HepG2 (cell line): Measurements from ENCODE around the gene POC1A. TPM values are rescaled to one million over a fixed set of nuclear protein-coding genes. Genes with fewer than 3 reads are reported as not detected.

Experiments
- GPN1 ChIP-seq: sonication (generic); formaldehyde crosslinking; IDR thresholded peaks from 2 replicates; pipeline ENCODE4 v1.5.1; 2020; ENCODE audit warnings: missing genetic modification reagents, borderline replicate concordance
- KLF13 ChIP-seq: sonication (generic); formaldehyde crosslinking; IDR thresholded peaks from 2 replicates; pipeline ENCODE4 v1.4.0; 2020; ENCODE audit warnings: mild to moderate bottlenecking, missing genetic modification reagents
- KMT2A ChIP-seq: sonication (generic); formaldehyde crosslinking; IDR thresholded peaks from 2 replicates; pipeline ENCODE4 v1.4.0; 2020; ENCODE audit warnings: missing genetic modification reagents
- PPARG ChIP-seq: conservative IDR thresholded peaks from 2 replicates; pipeline ENCODE4 v1.6.1; 2016; ENCODE audit warnings: missing biosample characterization, missing genetic modification reagents
- REL ChIP-seq: sonication (generic); formaldehyde crosslinking; conservative IDR thresholded peaks from 2 replicates; pipeline ENCODE4 v1.8.0; 2022; ENCODE audit warnings: mild to moderate bottlenecking, missing genetic modification reagents, moderate library complexity
- ZEB1 ChIP-seq: IDR thresholded peaks from 2 replicates; pipeline ENCODE4 v1.6.1; 2012; ENCODE audit warnings: mild to moderate bottlenecking, low read depth, inconsistent platforms; ENCODE audit not compliant: insufficient replicate concordance
- ZNF142 ChIP-seq: sonication (generic); formaldehyde crosslinking; IDR thresholded peaks from 2 replicates; pipeline ENCODE4 v1.4.0; 2020; ENCODE audit warnings: missing genetic modification reagents
- ZNF230 ChIP-seq: sonication (generic); formaldehyde crosslinking; IDR thresholded peaks from 2 replicates; pipeline ENCODE4 v1.4.0; 2020; ENCODE audit warnings: mild to moderate bottlenecking, missing genetic modification reagents
- ZNF34 ChIP-seq: sonication (generic); formaldehyde crosslinking; IDR thresholded peaks from 2 replicates; pipeline ENCODE4 v1.4.0; 2020; ENCODE audit warnings: mild to moderate bottlenecking, missing genetic modification reagents, borderline replicate concordance
- ZNF691 ChIP-seq: sonication (generic); formaldehyde crosslinking; IDR thresholded peaks from 2 replicates; pipeline ENCODE4 v1.4.0; 2020; ENCODE audit warnings: missing genetic modification reagents, low read depth, mild to moderate bottlenecking, borderline replicate concordance
- ZNF782 ChIP-seq: sonication (generic); formaldehyde crosslinking; IDR thresholded peaks from 2 replicates; pipeline ENCODE4 v1.4.0; 2020; ENCODE audit warnings: missing genetic modification reagents, mild to moderate bottlenecking, borderline replicate concordance
- ZSCAN30 ChIP-seq: sonication (generic); formaldehyde crosslinking; IDR thresholded peaks from 2 replicates; pipeline ENCODE4 v1.5.0; 2020; ENCODE audit warnings: mild to moderate bottlenecking, missing genetic modification reagents
- polyA plus RNA-seq, 8 experiments: library from polyadenylated mRNA; depleted of rRNA in 3 of 8; stranded (reverse) in 7 of 8; unstranded in 1 of 8; fragments of >200 nt; fragmentation: Illumina TruSeq in 4 of 8; extraction: Trizol in 4 of 8; gene quantifications; 2 replicates each; pipeline versions ENCODE4 v1.2.1 to v1.2.3, GENCODE V29; 2011 to 2016; ENCODE audit warnings: low read depth in 4 of 8, missing spikeins in 1 of 8, mixed read lengths in 1 of 8; ENCODE audit not compliant: insufficient read depth in 1 of 8
- total RNA-seq, 5 experiments: library from RNA; depleted of rRNA; stranded (reverse); fragments of >200 nt; fragmentation: Illumina TruSeq; extraction: Trizol; gene quantifications; 2 replicates each; pipeline ENCODE4 v1.2.3, GENCODE V29; 2016; ENCODE audit warnings: low read depth in 1 of 5
- TF ChIP-seq, protein P1 (sequence below), 2 experiments: IDR thresholded peaks; 2 replicates each; pipeline ENCODE4 v1.6.1; 2011 to 2012; ENCODE audit warnings: low read length in 2 of 2, borderline replicate concordance in 1 of 2, low read depth in 1 of 2, mild to moderate bottlenecking in 1 of 2, moderate library complexity in 1 of 2
- TF ChIP-seq, protein P2 (sequence below): sonication (generic); formaldehyde crosslinking; IDR thresholded peaks from 2 replicates; pipeline ENCODE4 v1.4.0; 2020; ENCODE audit warnings: missing genetic modification reagents

Gene POC1A
- total and polyA plus RNA-seq, 2 of the 13 experiments (the other 11 are each of a cell fraction or from before 2014, with no cell fraction given) = 14.6 to 20.0 TPM

DNA sequence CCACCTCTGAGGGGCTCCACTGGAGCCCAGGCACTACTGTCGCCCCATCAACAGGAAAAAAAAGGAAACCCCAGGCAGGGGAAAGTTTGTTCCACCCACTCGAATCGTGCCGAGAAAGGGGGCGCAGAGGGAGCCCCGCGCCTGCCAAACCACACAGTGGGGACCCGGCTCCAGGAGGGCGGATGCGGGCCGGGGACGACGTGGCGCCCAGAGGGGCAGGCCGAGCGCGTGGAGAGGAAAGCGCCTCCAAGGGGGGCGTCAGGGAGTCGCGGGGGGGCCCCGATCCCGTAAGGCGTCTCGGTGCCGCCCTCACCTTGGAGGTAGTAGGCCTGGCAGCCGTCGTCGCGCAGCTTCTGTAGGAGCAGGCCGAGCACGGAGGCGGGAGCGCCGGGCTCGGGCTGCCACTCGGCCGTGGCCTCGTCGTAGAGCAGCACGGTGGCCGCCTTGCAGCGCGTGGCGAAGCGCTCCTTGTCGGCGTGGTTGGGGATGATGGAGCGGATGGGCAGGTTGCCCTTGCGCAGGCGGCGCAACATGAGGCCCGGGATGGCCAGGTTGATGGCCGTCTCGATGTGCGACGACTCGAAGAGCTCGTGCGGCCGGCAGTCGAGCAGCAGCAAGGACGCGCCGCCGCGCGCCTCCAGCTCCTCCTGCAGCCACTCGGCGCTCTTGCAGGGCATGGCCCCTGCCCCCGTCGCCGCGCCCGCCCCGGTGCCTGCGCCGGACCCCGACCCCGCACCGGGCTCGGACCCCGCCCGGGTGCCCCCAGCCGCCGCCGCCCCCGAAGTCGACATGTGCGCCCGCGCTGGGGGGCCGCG is 98.5 kb downstream of the POC1A start (continued):
- peak; percentile 93 for TF ChIP-seq ZNF142 (CRISPR knock-in tag)
- no peak for TF ChIP-seq PPARG (CRISPR knock-in tag)
- TF ChIP-seq ZNF691 (CRISPR knock-in tag) = peak; percentile 71
- no peak for TF ChIP-seq KLF13
- no peak for TF ChIP-seq ZNF34 (CRISPR knock-in tag)
- TF ChIP-seq, protein P1, sequence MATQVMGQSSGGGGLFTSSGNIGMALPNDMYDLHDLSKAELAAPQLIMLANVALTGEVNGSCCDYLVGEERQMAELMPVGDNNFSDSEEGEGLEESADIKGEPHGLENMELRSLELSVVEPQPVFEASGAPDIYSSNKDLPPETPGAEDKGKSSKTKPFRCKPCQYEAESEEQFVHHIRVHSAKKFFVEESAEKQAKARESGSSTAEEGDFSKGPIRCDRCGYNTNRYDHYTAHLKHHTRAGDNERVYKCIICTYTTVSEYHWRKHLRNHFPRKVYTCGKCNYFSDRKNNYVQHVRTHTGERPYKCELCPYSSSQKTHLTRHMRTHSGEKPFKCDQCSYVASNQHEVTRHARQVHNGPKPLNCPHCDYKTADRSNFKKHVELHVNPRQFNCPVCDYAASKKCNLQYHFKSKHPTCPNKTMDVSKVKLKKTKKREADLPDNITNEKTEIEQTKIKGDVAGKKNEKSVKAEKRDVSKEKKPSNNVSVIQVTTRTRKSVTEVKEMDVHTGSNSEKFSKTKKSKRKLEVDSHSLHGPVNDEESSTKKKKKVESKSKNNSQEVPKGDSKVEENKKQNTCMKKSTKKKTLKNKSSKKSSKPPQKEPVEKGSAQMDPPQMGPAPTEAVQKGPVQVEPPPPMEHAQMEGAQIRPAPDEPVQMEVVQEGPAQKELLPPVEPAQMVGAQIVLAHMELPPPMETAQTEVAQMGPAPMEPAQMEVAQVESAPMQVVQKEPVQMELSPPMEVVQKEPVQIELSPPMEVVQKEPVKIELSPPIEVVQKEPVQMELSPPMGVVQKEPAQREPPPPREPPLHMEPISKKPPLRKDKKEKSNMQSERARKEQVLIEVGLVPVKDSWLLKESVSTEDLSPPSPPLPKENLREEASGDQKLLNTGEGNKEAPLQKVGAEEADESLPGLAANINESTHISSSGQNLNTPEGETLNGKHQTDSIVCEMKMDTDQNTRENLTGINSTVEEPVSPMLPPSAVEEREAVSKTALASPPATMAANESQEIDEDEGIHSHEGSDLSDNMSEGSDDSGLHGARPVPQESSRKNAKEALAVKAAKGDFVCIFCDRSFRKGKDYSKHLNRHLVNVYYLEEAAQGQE (IDR thresholded peaks at IDR 0.05; ENCODE audit: borderline replicate concordance in 1 of 2, low read depth in 1 of 2, low read length in 2 of 2) = no peak
- TF ChIP-seq GPN1 (CRISPR knock-in tag) = 0 out of 2 replicates have a peak, but pooled peaks have one; percentile 80
- no peak for TF ChIP-seq ZEB1
- TF ChIP-seq REL = 0 out of 2 replicates have a peak, but pooled peaks have one; percentile 55
- TF ChIP-seq ZSCAN30 (CRISPR knock-in tag) = no peak
- TF ChIP-seq, protein P2, sequence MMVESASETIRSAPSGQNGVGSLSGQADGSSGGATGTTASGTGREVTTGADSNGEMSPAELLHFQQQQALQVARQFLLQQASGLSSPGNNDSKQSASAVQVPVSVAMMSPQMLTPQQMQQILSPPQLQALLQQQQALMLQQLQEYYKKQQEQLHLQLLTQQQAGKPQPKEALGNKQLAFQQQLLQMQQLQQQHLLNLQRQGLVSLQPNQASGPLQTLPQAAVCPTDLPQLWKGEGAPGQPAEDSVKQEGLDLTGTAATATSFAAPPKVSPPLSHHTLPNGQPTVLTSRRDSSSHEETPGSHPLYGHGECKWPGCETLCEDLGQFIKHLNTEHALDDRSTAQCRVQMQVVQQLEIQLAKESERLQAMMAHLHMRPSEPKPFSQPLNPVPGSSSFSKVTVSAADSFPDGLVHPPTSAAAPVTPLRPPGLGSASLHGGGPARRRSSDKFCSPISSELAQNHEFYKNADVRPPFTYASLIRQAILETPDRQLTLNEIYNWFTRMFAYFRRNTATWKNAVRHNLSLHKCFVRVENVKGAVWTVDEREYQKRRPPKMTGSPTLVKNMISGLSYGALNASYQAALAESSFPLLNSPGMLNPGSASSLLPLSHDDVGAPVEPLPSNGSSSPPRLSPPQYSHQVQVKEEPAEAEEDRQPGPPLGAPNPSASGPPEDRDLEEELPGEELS (CRISPR knock-in tag) = no peak
- peak; percentile 86 for TF ChIP-seq ZNF782
- TF ChIP-seq KMT2A (CRISPR knock-in tag) = 0 out of 2 replicates have a peak, but pooled peaks have one; percentile 31
- peak; percentile 47; the same call in 1 of the 2 replicates for TF ChIP-seq ZNF230 (CRISPR knock-in tag)
